NCI-H748 (cell line): ENCODE results near the gene BAHD1.

ENCODE experiments used
- DNase-seq: peaks from one replicate; lab custom pipeline; 2025; ENCODE audit not compliant: unreplicated experiment; lab: John Stamatoyannopoulos, UW

Gene BAHD1

DNA sequence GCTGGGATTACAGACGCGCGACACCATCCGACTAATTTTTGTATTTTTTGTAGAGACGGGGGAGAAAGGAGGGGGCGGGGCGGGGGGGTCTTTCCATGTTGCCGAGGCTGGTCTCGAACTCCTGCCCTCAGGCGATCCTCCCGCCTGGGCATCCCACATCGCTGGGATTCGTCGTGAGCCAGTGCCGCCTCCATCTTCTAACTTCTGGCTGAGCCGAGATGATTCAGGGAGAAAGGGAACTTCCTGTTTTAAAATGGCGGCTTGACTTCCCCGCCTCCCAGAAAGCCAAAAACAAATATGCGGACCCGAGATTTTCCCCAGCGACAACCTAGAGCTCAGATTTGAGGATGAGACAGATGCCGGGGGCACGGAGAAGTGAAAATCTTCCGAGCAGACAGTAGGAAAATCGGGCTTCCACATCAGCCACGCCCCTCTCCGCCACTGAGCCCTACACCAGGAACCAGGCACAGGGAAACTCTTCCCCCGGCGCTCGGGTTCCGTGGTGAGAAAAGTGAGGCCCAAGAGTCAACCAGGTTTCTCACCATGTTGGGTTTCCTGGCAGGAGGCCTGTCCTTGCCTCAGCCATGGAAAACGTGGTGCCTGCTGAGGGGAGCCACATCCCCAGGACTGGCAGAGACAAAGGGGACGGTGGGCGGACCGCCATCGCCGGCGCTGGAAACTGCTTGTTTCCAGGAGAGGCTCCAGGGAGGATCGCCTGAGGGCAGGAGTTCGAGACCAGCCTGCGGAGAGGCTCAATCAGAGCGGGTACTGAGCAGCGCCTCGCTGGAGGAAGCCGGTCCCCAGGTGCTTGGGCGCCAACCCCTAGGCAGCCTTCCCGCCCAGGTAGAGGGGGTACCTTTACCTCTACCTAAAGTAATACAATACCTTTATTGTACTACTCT, 48.8 kb downstream of the BAHD1 start:
- no peak for DNase-seq

- no peak for DNase-seq
Measured at GRCh38 chr15:40493089-40493840, 52.5 kb downstream of the BAHD1 start.

- no peak for DNase-seq
Measured at GRCh38 chr15:40495516-40495915, 54.8 kb downstream of the BAHD1 start.

- DNase-seq, result no peak
Measured at GRCh38 chr15:40498418-40498817, 57.7 kb downstream of the BAHD1 start.

DNA sequence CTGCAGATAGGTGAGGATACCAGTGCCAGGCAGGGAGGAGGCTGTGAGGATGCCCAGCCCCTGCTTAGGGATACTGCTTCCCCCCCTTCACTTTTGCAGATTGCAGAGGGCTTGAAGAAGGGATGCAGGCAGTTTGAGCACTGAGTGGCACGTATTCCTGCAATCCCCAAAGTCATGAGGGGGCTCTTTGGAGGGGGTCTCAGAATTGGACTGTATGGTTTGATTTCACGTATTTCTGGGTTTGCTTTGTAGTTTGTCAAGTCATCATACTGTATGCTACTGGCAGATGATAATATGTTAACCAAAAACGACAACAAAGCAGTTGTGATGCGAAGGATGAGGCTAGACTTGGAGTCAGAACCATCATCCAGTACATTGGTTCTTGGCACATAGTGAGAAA, 58.1 kb downstream of the BAHD1 start:
- DNase-seq, result no peak

- no peak for DNase-seq
Measured at GRCh38 chr15:40499931-40500330, 59.2 kb downstream of the BAHD1 start.

GRCh38 chr15:40500568-40501330, 60.0 kb downstream of the BAHD1 start:
- no peak for DNase-seq

- no peak for DNase-seq
Measured at GRCh38 chr15:40501487-40501886, 60.7 kb downstream of the BAHD1 start.

GRCh38 chr15:40506964-40507571, 66.3 kb downstream of the BAHD1 start:
- DNase-seq, result peak; percentile 75

DNA sequence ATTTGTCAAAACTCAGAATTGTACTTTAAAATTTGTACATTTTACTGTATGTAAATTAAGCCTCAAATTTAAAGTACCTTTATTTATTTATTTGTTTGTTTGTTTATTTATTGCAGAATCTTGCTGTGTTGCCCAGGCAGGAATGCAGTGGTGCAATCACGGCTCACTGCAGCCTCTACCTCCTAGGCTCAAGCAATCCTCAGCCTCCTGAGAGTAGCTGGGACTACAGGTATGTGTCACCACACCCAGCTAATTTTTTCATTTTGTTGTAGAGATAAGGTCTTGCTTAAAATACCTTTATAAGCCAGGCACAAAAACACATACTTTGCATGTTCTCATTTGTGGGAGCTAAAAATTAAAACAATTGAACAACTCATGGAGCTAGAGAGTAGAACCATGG, 67.5 kb downstream of the BAHD1 start:
- no peak for DNase-seq

- DNase-seq, result no peak
Measured at GRCh38 chr15:40510201-40510600, 69.4 kb downstream of the BAHD1 start.

DNA sequence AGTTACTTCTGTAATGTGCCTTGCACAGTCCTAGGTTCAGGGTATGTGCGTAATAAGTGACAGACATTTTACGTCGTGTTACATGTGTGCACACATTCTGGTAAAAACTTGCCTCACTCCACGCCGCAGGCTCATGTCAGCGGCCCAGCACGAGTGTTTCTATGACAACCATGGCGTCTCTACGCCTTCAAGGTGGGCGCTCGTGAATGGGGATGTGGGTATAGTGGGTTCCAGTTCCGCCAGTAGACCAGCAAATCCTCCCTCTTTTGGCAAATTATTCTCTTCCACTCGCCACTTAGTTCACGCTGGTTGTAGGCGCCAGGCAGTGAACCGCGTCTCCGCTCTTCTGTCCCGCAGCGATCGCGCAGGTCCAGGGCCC, 70.3 kb downstream of the BAHD1 start:
- DNase-seq, result peak; percentile 21

DNA sequence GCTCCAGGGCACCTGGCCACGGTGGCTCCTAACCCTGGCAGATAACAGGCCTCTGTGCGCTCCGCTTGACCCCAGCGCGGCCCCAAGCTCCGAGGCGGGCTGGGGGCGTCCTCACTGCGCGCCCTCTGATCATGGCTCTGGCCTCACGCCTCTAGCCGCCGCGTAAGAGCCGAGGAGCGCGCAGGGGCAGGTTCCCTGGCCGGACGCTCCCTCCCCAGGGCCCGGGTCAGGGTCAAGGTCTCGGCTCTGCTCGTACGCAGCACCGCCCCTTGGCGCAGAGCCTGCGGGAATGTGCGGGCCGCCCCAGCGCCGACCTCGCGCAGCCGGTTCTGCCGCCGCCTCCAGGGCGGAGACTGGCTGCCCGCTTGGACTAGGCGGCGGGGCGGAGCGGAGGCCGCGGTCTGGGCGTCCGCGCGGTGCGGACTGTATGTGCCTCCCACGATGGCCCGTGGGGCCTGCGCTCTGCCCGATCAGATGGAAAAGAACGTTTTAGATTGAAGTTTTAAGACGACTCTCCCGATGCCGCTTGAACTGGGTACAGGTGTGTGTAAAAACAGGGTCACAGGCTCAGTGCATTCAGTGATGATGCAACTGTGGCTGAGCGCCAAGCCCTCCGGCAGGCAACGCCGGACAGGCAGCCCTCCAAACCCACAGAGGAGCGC, 70.8 kb downstream of the BAHD1 start:
- DNase-seq, result peak; percentile 47

GRCh38 chr15:40512440-40512839, 71.7 kb downstream of the BAHD1 start:
- no peak for DNase-seq

GRCh38 chr15:40513609-40514008, 72.9 kb downstream of the BAHD1 start:
- no peak for DNase-seq

DNA sequence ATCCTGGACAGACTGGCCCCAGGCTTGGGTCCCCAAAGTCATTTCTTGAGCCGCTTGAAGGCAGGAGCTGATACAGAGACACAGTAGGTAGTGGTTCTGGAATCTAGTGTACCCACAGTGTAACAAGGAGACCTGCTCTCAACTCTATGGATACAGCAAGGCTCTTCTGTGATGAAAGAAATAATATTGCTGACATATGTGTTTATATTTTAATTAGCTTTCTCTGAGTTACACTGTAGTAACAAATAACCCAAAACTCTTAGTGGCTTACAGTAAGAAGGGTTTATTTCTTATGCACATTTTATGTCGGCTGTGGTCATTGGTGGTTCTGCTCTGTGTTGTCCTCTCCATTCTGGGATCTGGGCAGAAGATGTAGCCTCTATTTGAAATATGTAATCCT, 75.6 kb downstream of the BAHD1 start:
- DNase-seq, result no peak
